Measurements from ENCODE around the gene DNAH1.
"Not testable (repeated sequence)": the region's sequence is repeated elsewhere in the genome, so short reads cannot be mapped to it uniquely, and the experiment has no call there.

DNAH1 gene

DNA sequence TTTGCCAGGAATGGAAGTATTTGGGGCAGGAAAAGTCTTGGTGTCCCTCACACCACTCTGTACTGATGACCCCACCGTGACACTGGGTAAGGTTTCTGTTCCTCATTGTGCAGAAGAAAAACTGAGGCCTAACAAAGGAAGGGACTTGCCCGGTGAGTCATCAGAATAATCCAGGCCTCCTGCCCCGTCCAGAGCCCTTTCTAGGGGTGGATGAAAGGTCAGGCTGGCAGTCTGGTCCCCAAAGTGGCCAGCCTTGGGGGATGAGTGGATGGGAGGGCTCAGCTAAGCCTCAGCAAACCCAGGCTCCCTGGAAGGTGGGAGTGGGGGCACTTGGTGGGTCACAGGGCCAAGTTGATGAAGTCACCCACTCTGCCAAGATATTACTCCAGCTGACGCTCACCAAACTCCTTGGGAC, 2.3 kb upstream of the DNAH1 start:
- no peak for DNase-seq

DNA sequence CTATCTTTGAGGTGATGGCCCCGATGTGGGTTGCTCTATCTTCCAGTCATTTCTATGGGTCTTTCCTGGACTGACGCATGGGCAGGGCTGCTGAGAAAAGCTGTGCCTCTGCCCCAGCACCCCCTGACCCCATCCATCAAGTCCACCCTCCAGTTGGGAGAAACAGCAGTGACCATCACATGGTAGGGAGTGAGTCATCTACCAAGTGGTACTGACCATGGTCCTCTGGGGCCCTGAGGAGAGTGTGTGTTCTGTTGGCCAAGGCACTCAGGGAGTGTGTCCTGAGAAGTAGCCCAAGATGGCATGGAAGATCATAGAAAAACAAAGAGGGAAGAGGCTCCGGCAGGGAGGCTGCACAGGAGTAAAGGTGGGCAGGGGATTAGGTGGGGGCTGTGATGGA, 1.6 kb upstream of the DNAH1 start:
- DNase-seq, result no peak

DNA sequence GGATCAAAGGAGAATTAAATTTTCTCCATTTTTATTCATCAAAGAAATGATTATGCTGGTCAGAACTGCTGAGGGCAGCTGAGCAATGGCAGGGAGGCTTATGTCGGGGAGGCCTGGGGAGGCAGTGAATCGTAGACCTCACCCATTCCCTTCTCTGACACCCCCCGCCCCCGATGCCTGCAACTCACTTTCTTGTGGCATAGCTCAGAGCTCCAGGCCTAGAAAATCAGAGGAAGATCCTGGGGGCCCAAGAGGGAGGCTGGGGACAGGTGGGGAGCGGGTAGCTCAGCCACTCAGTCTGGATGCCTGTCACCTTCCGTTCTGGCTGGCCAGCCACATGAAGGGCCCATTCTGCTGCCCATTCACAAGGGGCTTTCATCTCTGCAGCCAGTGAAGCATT, 1.1 kb upstream of the DNAH1 start:
- no peak for DNase-seq

DNA sequence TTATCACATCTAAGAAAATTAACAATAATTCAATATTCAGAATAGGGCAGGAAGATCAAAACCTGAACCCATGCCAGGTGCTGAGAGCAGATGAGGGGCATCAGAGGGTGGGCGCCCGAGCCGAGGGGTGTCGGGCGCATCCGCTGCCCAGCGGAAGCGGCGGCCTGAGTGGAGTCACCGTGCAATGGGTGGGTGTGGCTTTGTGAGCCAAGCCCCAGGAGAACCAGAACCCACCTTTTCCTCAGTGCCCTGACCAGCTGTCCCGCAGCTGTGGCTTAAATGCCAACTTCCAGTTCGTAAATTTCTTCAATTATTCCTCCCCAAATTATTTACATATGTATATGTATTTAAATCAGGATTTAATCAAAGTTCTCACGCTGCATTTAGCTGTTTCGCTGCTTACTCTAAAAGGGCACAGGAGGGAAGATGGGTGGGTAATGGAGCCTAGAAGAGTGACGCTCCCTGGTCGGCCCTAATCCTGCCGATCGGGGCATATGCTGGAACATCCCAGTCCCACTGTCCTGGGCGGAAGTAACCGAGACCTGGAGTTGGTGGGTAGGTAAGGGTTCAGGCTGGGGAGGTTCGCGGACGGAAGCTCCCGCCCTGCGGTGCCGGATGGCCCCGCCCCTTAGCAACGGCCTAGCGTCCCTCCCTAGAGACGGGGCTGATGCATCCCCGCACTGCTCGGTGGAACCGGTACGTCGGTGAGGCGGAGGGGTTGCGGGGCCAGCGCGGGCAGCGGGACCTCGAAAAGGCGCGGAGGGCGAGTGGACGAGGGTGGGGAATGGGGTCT, 1.3 kb downstream of the DNAH1 start:
- peak; percentile 85 for DNase-seq

DNA sequence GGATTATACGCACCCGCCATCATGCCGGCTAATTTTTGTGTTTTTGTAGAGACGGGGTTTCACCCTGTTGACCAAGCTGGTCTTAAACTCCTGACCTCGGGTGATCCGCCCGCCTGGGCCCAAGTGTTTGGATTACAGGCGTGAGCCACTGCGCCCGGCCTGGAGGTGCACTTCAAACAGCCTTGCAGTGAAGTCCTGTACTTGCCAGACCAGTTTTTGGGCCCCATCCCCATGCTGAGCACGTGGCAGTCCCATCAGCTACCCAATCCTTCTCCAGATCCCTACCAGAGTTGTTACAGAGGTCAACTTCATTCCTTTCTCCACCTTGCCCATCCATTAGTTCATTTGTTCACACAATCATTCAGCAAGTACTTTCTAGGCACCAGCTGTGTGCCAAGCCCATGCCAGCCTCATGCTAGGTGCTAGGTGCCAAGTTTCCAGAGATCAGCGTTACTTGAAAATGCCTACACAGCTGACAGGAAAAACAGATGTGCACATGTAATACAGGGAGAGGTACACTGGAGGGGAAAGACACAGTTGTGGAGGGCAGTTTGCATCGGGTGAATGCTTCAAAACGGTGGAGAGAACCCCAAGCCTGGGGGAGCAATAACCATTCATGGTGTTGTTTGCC, 2.2 kb downstream of the DNAH1 start:
- no peak for DNase-seq

DNA sequence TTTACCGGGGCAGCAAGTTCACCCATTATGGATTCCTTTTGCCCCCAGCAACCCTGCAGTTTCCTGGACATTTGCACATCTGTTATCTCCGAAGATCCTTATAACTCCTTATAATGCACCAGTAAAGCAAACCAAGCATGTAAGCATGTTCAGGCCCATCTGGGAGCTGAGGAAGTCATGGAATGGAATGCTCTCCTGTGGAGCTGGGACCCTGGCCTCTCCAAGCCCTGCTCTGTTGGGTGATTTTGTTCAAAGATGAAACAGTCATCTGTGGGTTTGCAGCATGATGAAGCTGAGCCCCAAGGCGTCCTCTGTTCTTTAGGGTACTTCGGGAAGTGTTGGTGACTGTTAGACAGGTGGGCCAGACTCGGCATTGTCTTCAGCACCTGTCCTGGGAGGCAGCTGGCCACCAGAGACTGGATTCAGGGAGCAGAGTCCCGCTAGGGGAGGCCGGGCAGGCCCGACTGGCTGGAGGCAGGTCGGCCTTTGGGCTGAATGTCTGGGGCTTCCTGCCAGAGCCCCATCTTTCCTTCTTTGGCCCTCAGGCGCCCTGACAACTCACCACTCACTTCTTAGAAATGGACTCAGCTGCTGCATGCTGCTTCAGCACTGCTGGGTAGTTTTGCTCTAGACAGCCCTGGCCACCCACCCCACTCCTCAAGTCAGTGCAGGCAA, 3.9 kb downstream of the DNAH1 start:
- no peak for DNase-seq

DNA sequence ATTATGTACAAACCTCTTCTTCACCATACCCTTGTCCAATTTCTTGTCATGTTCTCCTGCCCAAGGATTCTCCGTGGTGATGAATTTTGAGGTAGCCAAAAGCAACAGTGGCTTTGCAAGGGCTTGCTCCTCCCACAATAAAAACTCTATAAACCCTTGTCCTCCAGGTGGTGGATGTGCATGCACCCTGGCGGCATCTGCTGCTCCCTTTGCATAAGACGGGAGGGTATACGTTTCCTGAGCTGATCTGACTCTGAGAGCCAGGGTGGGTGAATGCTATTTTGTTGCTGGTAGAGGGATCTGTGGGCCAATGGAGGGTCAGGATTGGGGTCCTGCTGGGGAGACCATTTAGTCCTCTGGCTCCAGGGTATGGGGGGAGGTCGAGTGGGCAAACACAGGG, 5.4 kb downstream of the DNAH1 start:
- no peak for DNase-seq

DNA sequence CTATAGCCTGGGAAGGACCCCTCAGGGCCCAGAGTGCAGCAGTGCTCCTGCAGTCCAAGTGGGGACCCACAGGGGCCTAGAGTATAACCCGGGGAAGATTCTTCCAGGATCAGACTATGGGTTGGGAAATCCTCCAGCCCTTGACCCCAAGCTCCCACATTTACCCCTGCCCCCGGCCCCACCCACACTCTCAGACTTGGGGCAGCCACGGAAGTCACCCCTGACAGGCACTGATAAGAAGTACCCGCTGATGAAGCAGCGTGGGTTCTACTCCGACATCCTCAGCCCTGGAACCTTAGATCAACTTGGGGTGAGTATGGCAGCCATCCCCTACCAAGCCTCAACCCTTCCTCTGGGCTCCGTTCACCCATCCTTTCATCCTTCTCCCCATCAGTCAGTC, 6.3 kb downstream of the DNAH1 start:
- DNase-seq, result no peak

DNA sequence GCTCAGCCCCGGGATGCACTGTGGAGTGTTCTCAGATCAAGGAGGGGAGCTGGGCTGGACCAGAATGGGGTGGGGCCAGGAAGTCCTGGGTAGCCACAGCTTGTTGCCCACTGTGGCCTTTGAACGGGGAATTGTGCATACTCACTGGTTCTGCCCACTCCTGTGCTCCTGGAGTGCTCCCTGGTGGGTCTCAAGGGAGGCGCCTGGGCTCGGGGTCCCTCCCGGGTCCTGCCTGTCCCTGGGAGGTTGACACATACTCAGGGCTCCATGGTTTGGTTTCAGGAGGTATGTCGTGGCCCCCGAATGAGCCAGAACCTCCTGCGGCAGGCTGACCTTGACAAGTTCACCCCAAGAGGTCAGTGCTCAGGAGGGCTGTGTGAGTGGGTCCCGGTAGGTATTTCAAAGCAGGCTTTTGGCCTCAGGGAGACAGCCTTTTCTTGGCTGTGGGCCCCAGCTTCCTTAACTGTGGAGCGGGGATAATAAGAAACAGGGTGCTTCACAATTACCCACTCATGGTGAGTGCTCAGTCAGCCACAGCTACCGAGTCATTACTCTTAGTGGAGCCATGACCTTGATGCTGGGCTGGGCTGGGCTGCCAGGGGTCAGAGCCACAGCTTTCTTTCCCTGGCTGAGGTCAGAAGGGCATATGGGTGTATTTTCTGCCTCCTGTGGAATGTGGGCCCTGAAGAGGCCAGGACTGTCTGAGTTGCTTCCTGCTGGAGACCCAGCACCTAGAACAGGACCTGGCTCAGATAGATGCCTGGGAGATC, 7.6 kb downstream of the DNAH1 start:
- DNase-seq, result no peak

DNA sequence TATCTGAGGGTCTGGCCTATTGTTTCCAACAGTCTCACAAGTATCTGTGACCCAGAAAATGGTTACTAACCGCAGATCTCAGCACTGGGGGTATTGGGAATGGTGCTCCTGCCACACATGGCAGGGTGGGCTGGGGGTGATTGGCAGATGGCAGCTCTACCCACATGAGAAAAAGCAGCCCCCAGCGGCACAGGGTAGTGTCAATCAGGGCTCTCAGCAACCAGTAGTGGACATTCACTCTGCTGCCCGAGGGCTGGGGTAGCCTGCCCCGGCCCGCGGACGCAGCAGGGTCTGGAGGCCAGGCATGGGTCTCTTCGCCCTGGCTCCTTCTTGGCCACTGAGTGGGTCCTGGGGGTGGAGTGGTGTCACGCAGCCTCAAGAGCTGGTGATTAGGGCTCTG, 8.6 kb downstream of the DNAH1 start:
- no peak for DNase-seq

DNA sequence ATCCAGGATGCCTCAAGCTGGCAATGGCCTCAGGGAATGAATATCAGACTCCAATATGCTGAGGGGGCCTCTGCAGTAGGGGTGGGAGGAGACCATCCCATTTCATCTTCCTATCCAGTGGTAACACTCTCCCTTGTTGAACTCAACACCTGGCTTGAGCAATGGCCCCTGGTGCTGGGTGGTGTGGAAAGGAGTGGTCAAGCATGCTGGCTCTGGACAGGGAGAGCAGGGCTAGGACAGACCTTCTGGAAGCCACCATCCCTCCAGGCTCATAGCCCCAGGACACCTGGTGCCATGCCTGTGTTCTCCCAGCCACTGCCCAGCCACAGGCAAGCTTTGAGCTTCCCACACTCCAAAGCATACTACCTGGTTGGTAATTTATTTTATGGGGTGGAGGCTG, 9.6 kb downstream of the DNAH1 start:
- DNase-seq, result no peak

DNA sequence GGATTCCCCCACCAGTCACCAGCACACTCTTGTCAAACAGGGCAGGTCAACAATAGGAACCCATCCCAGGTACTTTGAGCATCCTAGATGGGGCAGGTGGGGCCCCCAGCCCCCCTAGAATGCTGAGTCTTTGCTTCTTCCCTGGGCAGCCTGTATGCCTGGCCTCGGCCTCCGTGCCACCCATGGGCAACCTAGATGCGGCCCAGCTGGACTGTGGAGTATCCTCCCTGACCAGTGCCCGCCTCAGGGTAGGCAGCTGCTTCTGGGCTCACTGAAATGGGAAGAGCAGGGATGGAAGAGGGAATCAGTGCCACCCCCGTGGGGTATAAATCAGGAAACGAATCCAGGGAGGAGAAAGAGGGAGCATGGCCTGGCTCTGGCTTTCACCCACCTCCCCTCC, 10.9 kb downstream of the DNAH1 start:
- DNase-seq, result no peak

DNA sequence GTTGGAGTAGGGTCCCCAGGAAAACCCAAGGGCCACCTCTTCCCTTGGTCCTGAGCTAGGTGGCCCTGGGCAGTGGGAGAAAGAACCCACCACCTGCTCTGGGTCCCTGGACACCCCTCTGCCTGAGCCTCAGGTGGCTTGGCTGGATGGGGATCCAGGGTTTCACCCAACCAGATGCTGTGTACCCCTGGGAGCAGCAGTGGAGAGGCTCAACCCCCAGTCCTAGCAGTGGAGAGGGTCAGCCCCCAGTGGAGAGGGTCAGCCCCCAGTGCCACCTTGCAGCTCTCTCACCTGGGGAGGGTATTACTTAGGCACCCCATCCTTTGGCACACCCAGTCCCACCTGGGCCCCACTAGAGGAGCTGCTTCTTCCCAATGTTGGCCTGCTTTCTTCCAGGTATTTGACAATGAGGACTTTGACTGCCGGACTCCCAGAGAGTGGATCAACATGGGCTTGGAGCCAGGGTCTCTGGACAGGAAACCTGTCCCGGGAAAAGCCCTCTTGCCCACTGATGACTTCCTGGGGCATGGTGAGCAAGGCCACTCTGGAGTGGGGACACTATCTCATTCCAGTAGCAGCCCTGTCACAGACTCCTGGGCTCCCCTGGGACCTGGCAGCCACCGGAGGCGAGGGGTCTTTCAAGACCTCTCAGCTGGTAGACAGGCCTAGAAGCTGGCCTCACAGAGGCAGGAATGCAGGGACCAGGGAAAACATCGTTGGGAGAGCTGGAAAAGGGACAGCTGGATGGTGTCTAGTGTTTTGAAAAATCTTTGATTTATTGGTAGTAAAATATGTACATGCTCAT, 11.6 kb downstream of the DNAH1 start:
- no peak for DNase-seq

DNA sequence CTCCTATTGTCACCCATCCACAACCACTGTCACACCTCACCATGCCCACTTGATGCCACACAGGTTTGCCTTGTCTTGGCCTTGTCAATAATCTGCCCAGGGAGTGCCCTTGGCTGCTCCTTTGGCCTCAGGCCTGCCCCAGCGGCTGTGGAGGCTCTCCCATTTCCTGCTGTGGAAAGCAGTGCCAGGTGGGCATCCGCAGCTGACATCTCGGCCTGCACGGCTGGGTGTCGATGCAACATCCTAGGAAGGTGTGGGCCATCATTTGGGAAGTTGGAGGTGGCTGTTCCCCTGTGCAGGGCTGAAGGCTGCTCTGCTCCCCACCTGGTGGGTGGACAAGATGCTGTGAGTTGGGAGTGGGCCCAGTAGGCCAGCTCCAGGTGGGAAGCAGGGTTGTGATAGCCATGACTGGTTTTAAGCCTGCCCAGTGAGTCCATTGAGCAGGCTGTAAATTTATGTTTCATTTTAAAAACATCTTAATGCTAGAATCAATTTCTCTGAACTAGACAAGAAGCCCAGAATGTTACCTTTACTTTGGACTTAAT, 12.5 kb downstream of the DNAH1 start:
- no peak for DNase-seq

DNA sequence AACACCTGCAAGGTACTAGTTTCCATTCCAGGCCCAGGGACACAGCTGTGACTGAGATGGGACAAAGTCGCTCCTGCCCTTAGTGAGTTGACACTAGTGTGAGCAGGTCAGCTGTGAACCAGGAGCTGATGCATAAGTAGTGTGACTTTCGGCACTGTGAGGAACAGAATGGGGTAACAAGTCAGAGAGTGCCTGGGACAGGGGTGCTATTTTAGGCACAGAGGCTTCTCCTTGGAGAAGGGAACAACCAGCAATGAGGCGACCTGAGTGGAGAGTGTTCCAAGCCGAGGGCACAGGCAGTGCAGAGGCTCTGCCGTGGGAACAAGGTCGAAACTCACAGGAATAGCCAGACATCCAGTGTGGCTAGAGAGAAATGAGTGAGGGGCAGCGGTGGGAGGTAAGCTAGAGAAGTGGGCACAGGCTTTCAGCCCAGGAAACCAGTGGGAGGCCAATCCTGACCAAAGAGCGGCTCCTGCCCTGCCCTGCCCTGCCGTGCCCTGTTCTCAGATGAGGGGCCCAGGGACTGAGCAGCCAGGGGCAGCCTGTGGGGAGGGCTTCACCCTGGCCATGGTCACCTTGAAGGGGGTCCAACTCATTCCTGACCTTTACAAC, 14.2 kb downstream of the DNAH1 start:
- DNase-seq, result no peak

DNA sequence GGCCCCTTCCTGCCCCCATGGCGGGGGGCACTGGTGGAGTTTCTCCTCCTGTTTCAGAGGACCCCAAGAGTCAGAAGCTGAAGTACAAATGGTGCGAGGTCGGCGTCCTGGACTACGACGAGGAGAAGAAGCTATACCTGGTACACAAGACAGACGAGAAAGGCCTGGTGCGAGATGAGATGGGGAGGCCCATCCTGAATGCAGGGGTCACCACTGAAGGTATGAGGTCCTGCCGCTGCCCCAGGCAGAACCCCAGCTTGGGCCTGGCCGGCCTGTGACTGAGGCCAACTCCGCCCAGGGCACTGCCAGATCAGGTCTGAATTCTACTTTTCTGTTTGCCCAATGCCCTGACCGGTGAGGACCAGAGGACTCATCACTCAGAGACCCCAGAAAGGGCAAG, 15.0 kb downstream of the DNAH1 start:
- DNase-seq, result no peak

DNA sequence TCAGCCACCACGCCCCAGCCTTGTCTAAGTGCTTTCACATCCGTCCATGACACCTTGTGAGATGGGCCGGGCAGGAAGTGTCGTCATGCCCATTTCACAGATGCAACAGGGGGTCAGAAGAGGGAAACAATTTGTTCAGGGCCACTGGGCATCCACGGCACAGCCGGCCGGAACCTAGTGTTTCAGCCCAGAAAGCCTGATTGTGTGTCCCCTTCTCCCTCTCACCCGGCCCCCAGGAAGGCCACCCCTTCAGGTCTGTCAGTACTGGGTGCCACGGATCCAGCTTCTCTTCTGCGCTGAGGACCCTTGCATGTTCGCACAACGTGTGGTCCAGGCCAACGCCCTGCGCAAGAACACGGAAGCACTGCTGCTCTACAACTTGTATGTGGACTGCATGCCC, 15.8 kb downstream of the DNAH1 start:
- DNase-seq, result no peak

DNA sequence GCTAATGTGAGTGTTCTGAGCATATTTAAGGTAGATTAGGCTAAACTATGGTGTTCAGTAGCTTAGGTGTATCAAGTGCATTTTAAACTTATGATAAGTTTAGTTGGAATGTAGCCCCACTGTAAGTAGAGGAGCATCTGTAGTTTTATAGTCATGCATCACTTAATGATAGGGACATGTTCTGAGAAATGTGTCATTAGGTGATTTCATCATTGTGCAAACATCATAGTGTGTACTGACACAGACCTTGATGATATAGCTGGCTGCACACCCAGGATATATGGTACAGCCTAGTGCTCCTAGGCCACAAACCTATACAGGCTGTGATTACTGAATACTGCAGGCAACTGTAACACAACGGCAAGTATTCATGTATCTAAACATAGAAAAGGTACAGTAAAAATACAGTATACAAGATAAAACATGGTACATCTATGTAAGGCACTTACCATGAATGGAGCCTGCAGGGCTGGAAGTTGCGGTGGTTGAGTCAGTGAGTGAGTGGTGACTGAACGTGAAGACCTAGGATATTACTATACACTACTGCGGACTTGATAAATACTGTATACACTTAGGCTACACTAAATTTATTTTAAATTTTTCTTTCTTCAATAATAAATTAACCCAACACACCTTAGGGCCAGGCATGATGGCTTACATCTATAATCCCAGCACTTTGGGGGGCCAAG, 17.9 kb downstream of the DNAH1 start:
- DNase-seq, result no peak

DNA sequence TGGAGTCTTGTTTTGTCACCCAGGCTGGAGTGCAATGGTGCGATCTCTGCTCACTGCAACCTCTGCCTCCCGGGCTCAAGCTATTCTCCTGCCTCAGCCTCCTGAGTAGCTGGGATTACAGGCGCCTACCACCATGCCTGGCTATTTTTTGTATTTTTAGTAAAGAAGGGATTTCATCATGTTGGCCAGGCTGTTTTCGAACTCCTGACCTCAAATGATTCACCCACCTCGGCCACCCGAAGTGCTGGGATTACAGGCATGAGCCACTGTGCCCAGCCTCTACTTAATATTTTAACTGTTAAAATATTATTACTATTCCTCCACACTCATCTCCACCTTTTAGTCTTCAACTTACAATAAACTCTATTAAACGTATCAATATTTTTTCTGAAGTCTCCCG, 22.0 kb downstream of the DNAH1 start:
- not testable (repeated sequence) for DNase-seq

DNA sequence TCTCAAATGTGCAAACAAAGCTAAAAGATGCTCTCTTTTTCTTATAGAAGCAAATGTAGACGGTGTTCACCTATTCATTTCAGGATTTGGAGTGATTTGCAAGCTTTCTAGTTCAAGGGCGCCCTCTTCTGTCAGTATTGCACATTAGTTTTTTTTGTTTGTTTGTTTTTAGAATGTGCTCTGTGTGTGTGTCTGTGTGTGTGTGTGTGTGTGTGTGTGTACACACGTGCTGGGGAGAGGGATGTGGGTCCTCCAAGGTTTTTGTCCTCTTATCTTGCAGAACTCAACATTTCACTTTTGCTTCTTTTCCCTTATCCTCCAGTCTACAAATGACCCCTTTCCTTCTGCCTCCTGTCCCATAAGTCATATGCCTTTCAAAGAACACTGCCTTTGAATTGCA, 23.5 kb downstream of the DNAH1 start:
- DNase-seq, result peak; percentile 66

DNA sequence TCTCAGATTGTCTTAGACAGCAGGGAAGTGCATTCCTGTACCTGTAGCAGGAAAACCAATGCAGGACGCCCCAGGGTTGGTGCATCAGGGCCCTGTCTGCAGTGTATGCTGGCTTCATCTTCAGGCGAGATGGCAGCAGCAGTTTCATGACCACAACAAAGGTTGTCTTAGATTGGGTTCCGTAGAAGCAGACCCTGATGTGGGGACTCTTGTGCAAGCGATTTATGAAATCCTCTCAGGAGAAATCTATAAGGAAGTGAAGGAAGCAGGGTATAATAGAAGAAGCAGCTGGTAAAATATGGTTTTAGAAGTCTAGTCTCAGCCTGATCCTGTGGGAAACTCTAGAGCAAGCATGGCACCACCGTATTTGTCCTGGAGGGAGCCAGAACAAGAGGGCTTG, 25.0 kb downstream of the DNAH1 start:
- DNase-seq, result no peak

All from CD4-positive, alpha-beta T cell treated with Interleukin-17A for 4 hours (primary cell).